ENCODE results near the gene HSPG2. TPM values are rescaled to one million over a fixed set of nuclear protein-coding genes. Genes with fewer than 3 reads are reported as not detected.
"Not testable (repeated sequence)": the region's sequence is repeated elsewhere in the genome, so short reads cannot be mapped to it uniquely, and the experiment has no call there.

HSPG2 gene
- total and polyA plus RNA-seq, 9 of the 15 experiments (the other 6 are each of a cell fraction or from before 2014, with no cell fraction given) = 0.14 to 160 (median 15.7) TPM

DNA sequence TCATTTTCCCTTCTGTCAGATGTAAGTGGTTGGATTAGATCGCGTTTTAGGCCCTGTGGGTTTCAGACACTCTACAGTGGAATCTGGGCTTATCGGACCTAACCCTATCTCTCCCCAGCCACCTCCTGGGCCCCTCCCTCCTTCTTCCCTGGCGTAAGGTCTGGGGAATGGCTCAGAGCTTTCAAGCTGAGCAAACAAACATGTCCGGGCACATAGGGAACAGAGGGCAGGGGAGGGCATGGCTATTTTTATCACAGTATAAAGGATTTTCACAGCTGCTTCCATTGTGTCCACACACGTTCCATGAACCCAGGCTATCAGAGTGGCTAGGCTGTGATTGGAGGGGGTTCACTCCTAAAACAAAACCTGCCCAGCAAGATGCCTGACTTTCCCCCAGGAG, 37.6 kb upstream of the HSPG2 start:
- peak in 3 of 4 experiments; percentile 49 to 54 (median 52) for DNase-seq (ENCODE audit: extremely low read depth in 1 of 4, low spot score in 3 of 4)
- H3K4me2 ChIP-seq (ENCODE audit: insufficient read depth, low read length); FAIRE-seq; H3K79me2 ChIP-seq (ENCODE audit: control insufficient read depth, insufficient read depth, low read length); H3K9me3 ChIP-seq (replicated peaks; ENCODE audit: control insufficient read depth, insufficient read depth, low read depth, low read length); H3K4me1 ChIP-seq (replicated peaks in 1 of 2; ENCODE audit: control insufficient read depth in 2 of 2, insufficient read depth in 2 of 2, low read length in 2 of 2); BruUV-seq (replicated peaks); H3K9me1 ChIP-seq (ENCODE audit: control insufficient read depth, insufficient read depth, low read length); H3K36me3 ChIP-seq (ENCODE audit: control insufficient read depth, insufficient read depth, low read length); H4K20me1 ChIP-seq (replicated peaks; ENCODE audit: control insufficient read depth, insufficient read depth, low read length); POLR2A ChIA-PET; H3K4me3 ChIP-seq; intact Hi-C loops (cut with micrococcal nuclease); in situ Hi-C loops (cut with MboI); H3K27ac ChIP-seq (ENCODE audit: extremely low read depth, low read depth, low read length); H2AFZ ChIP-seq (ENCODE audit: low read depth, low read length); H3K9ac ChIP-seq (ENCODE audit: insufficient read depth in 1 of 2, low read depth in 2 of 2, low read length in 2 of 2); TF ChIP-seq TEAD4 (CRISPR knock-in tag; IDR thresholded peaks at IDR 0.05; ENCODE audit: borderline replicate concordance); NR2C2 (CRISPR knock-in tag; IDR thresholded peaks at IDR 0.05): not testable (repeated sequence)
- CTCF ChIA-PET (ENCODE audit: low intra/inter-chr PET ratio) = interaction anchor here (0.5 kb wide), 1 partner anchor 112 kb away, joined by 3 read pairs; no protein-coding TSS in a partner anchor
- H3K27me3 ChIP-seq (ENCODE audit: control insufficient read depth in 2 of 2, insufficient read depth in 2 of 2, low read length in 2 of 2) = peaks cover 6 to 40% of the 10 kb centered on the region in 2 experiments; a peak in 4 of 5 replicates
- WGBS (ENCODE audit: insufficient coverage, low coverage, missing lambda C conversion rate) = 0% methylated on average over 5 of the region's 6 CpGs
- ATAC-seq = peak; percentile 83
- TF ChIP-seq CBFA2T3 (IDR thresholded peaks at IDR 0.05) = peak; percentile 76
- peak; percentile 23; the same call in 1 of the 2 replicates for TF ChIP-seq SOX6 (IDR thresholded peaks at IDR 0.05)
- TF ChIP-seq NCOR1 (IDR thresholded peaks at IDR 0.05) = peak; percentile 56
- TF ChIP-seq CBFA2T2 (conservative IDR thresholded peaks at IDR 0.05) = peak; percentile 75
- peak; percentile 71 for TF ChIP-seq TCF3 (CRISPR knock-in tag; IDR thresholded peaks at IDR 0.05)
- TF ChIP-seq MEF2A (IDR thresholded peaks at IDR 0.05; ENCODE audit: control insufficient read depth, low read depth, low read length) = peak; percentile 59
- TF ChIP-seq KDM1A (IDR thresholded peaks at IDR 0.05) = peak; percentile 72 to 79
- peak; percentile 37; the same call in 1 of the 2 replicates for TF ChIP-seq CTBP1 (IDR thresholded peaks at IDR 0.05; ENCODE audit: borderline replicate concordance)
- TF ChIP-seq, protein P1, sequence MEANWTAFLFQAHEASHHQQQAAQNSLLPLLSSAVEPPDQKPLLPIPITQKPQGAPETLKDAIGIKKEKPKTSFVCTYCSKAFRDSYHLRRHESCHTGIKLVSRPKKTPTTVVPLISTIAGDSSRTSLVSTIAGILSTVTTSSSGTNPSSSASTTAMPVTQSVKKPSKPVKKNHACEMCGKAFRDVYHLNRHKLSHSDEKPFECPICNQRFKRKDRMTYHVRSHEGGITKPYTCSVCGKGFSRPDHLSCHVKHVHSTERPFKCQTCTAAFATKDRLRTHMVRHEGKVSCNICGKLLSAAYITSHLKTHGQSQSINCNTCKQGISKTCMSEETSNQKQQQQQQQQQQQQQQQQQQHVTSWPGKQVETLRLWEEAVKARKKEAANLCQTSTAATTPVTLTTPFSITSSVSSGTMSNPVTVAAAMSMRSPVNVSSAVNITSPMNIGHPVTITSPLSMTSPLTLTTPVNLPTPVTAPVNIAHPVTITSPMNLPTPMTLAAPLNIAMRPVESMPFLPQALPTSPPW (CRISPR knock-in tag; IDR thresholded peaks at IDR 0.05) = peak; percentile 72
- peak; percentile 78 to 89 for TF ChIP-seq FOXA3 (CRISPR knock-in tag; conservative IDR thresholded peaks at IDR 0.05 in 1 of 2, IDR thresholded peaks at IDR 0.05 in 1 of 2)
- peak in 1 of 2 experiments; percentile 88; a peak in 2 of 4 replicates for TF ChIP-seq RCOR1 (IDR thresholded peaks at IDR 0.05; ENCODE audit: borderline replicate concordance in 1 of 2, low read depth in 2 of 2, low read length in 2 of 2)
- peak; percentile 60; the same call in 1 of the 2 replicates for TF ChIP-seq TEAD4 (IDR thresholded peaks at IDR 0.05; ENCODE audit: low read length)
- TF ChIP-seq NR2C2 (tag; IDR thresholded peaks at IDR 0.05) = 0 out of 2 replicates have a peak, but pooled peaks have one; percentile 22
- TF ChIP-seq MEF2D (tag; conservative IDR thresholded peaks at IDR 0.05; ENCODE audit: low read depth) = peak; percentile 67; the same call in 1 of the 2 replicates
- 0 out of 4 replicates have a peak, but pooled peaks of 1 of the 2 experiments have one; percentile 29 for TF ChIP-seq HDAC1 (IDR thresholded peaks at IDR 0.05)
- peak; percentile 60 for TF ChIP-seq TAL1 (IDR thresholded peaks at IDR 0.05)
- peak; percentile 25; the same call in 1 of the 2 replicates for TF ChIP-seq MTA2 (IDR thresholded peaks at IDR 0.05; ENCODE audit: low read depth)
- TF ChIP-seq MAZ (CRISPR knock-in tag; conservative IDR thresholded peaks at IDR 0.05 in 1 of 2, IDR thresholded peaks at IDR 0.05 in 1 of 2) = 0 out of 4 replicates have a peak, but pooled peaks of 1 of the 2 experiments have one; percentile 30
- TF ChIP-seq ARID1B (IDR thresholded peaks at IDR 0.05) = peak; percentile 64
- TF ChIP-seq, protein P2, sequence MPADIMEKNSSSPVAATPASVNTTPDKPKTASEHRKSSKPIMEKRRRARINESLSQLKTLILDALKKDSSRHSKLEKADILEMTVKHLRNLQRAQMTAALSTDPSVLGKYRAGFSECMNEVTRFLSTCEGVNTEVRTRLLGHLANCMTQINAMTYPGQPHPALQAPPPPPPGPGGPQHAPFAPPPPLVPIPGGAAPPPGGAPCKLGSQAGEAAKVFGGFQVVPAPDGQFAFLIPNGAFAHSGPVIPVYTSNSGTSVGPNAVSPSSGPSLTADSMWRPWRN (IDR thresholded peaks at IDR 0.05; ENCODE audit: low read depth) = peak; percentile 57; the same call in 1 of the 2 replicates
- TF ChIP-seq KLF16 (IDR thresholded peaks at IDR 0.05) = peak; percentile 57; the same call in 1 of the 2 replicates
- TF ChIP-seq MEIS2 (IDR thresholded peaks at IDR 0.05; ENCODE audit: partially characterized antibody) = peak; percentile 26
